Ascending aorta (tissue), 2 donors: Measurements from ENCODE around the gene AMIGO2. TPM values are rescaled to one million over a fixed set of nuclear protein-coding genes. Genes with fewer than 3 reads are reported as not detected.
"Not testable (repeated sequence)": the region's sequence is repeated elsewhere in the genome, so short reads cannot be mapped to it uniquely, and the experiment has no call there.

Experiments
- DNase-seq, 2 donors: peaks; one replicate each; pipeline ENCODE4 v3.0.0-alpha.2; 2019; ENCODE audit warnings: low spot score in 2 of 2
- H3K27ac ChIP-seq, 2 donors: fragments of 200-600 bp; sonication (generic); one replicate each; pipeline ENCODE4 v1.5.1; 2016 to 2017; ENCODE audit warnings: mild to moderate bottlenecking in 1 of 2
- H3K27me3 ChIP-seq: fragments of 200-600 bp; sonication (generic); one replicate; pipeline ENCODE4 v1.5.1; 2017
- H3K36me3 ChIP-seq, 2 donors: fragments of 200-600 bp; sonication (generic); one replicate each; pipeline ENCODE4 v1.5.1; 2016
- H3K4me1 ChIP-seq, 2 donors: fragments of 200-600 bp; sonication (generic); one replicate each; pipeline ENCODE4 v1.5.1; 2016 to 2017; ENCODE audit warnings: mild to moderate bottlenecking in 1 of 2
- H3K4me3 ChIP-seq, 2 donors: fragments of 200-600 bp; sonication (generic); one replicate each; pipeline ENCODE4 v1.5.1; 2016 to 2017; ENCODE audit warnings: mild to moderate bottlenecking in 1 of 2
- H3K9me3 ChIP-seq, 2 donors: fragments of 200-600 bp; sonication (generic); one replicate each; pipeline ENCODE4 v1.5.1; 2016
- CTCF ChIP-seq, 3 experiments: fragments of 200-600 bp in 2 of 3; fragments of 450-650 bp in 1 of 3; sonication (generic) in 2 of 3; IDR thresholded peaks; one replicate each; pipeline ENCODE4 v1.5.1; 2016 to 2019; ENCODE audit warnings: antibody characterized with exemption in 3 of 3, mild to moderate bottlenecking in 1 of 3, moderate library complexity in 1 of 3
- intact Hi-C: fragments of 100-400 bp; cut with DNase I; formaldehyde crosslinking; loops from one replicate; pipeline ENCODE4 v1.15.1; 2023
- total RNA-seq: library from RNA; depleted of rRNA; stranded (reverse); fragments of >200 nt; gene quantifications from one replicate; pipeline ENCODE4 v1.1.0, GENCODE V29; 2016

Gene AMIGO2
- total RNA-seq, 1 donor from 2014 or later = 22.7 TPM

DNA sequence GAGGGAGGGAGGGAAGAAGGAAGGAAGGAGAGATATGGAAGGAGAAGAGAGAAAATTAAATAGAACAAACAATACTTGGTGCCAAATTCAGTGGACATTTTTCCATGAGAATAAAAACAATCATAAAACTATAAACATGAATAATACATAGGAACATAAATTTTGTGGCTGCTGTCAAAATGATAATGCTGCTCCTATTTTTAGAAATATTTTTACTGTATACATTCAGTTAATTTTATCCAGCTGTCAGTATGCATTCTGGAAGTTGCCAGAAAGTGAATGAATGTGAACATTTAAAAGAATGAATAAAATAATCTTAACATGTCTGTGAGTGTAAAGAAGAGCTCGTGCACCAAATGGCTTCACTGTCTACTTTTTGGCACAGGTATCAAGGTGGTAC is 14.2 kb downstream of the AMIGO2 start:
- DNase-seq = no peak
- Histone ChIP-seq H3K4me1 (peaks cover 6 to 19% of the 10 kb centered on the region in 2 donors), H3K27me3 (no peaks in the 10 kb centered on the region), H3K4me3 (no peak overlapping the region), H3K9me3 (no peaks in the 10 kb centered on the region), H3K36me3 (no peaks in the 10 kb centered on the region), H3K27ac (peak overlapping the region in 1 of 2 donors; percentile 76)
- TF ChIP-seq CTCF (IDR thresholded peaks at IDR 0.05) = no peak
- intact Hi-C loops = no loop called here

- H3K9me3 ChIP-seq, DNase-seq, H3K27me3 ChIP-seq, H3K4me3 ChIP-seq, H3K4me1 ChIP-seq, H3K27ac ChIP-seq, H3K36me3 ChIP-seq, intact Hi-C loops: not testable (repeated sequence)
These were observed 21.1 kb downstream of the AMIGO2 start for GRCh38 chr12:47058640-47059039.

DNA sequence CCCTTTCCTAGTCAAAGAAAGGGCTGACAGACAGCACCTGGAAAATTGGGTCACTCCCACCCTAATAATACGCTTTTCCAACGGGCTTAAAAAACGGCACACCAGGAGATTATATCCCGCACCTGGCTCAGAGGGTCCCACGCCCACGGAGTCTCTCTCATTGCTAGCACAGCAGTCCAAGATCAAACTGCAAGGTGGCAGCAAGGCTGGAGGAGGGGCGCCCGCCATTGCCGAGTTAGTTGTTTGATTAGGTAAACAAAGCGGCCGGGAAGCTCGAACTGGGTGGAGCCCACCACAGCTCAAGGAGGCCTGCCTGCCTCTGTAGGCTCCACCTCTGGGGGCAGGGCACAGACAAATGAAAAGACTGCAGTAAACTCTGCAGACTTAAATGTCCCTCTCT is 22.8 kb downstream of the AMIGO2 start:
- DNase-seq, H3K4me3 ChIP-seq, H3K27me3 ChIP-seq, H3K27ac ChIP-seq, intact Hi-C loops, H3K9me3 ChIP-seq, H3K4me1 ChIP-seq, H3K36me3 ChIP-seq: not testable (repeated sequence)

GRCh38 chr12:47055856-47056255 is 23.9 kb downstream of the AMIGO2 start:
- intact Hi-C loops, H3K4me1 ChIP-seq, DNase-seq, H3K27me3 ChIP-seq, H3K9me3 ChIP-seq, H3K36me3 ChIP-seq, H3K4me3 ChIP-seq, H3K27ac ChIP-seq: not testable (repeated sequence)

DNA sequence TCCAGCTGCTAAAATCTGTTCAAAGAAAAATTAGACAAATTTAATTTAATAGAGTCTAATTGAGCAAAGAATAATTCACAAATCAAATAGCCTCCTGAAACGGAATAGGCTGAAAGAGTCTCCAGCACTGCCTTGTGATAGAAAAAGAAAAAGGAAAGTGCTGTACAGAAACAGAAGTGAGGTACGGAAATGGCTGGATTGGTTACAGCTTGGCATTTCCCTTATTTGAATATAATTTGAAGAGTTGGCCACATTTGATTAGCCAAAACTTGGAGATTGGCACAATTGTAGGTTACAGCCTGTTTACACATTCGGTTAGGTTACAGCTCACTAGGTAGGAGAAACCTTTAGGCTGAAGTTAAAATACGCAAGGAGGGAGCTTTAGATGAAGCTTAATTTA is 25.1 kb downstream of the AMIGO2 start:
- Histone ChIP-seq H3K4me3 (no peak overlapping the region), H3K9me3 (peaks cover 0 to 16% of the 10 kb centered on the region in 2 donors), H3K4me1 (no peaks in the 10 kb centered on the region), H3K36me3 (no peaks in the 10 kb centered on the region), H3K27me3 (no peaks in the 10 kb centered on the region), H3K27ac (no peak overlapping the region)
- intact Hi-C loops = no loop called here
- TF ChIP-seq CTCF (IDR thresholded peaks at IDR 0.05) = no peak
- no peak for DNase-seq

GRCh38 chr12:47053961-47054360 is 25.8 kb downstream of the AMIGO2 start:
- Histone ChIP-seq H3K4me3 (no peak overlapping the region), H3K27me3 (no peaks in the 10 kb centered on the region), H3K9me3 (peaks cover 0 to 16% of the 10 kb centered on the region in 2 donors), H3K4me1 (no peaks in the 10 kb centered on the region), H3K27ac (no peak overlapping the region), H3K36me3 (no peaks in the 10 kb centered on the region)
- no peak for DNase-seq
- no peak for TF ChIP-seq CTCF (IDR thresholded peaks at IDR 0.05)
- intact Hi-C loops = no loop called here

DNA sequence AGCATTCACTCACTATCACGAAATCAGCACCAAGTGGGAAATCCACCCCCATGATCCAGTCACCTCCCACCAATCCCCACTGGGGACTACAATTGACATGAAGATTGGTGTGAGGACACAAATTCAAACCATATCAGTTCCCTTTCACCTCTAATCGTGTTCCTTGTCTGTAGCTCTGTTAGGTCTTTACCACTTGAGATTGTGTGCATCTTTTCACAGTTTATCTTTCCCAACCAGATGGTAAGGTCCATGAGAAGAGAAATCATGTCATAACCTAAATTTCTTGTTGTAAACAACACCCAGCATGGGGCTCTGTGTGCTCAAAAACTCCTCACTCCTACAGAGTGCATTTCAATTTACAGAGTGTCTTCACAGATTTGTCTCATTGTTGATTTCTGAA is 27.5 kb downstream of the AMIGO2 start:
- Histone ChIP-seq H3K4me1 (no peaks in the 10 kb centered on the region), H3K4me3 (no peak overlapping the region), H3K36me3 (no peaks in the 10 kb centered on the region), H3K27me3 (no peaks in the 10 kb centered on the region), H3K27ac (no peak overlapping the region), H3K9me3 (peaks cover 0 to 16% of the 10 kb centered on the region in 2 donors)
- intact Hi-C loops = no loop called here
- TF ChIP-seq CTCF (IDR thresholded peaks at IDR 0.05) = no peak
- DNase-seq = no peak

GRCh38 chr12:47051291-47051690 is 28.5 kb downstream of the AMIGO2 start:
- H3K27me3 ChIP-seq, intact Hi-C loops, DNase-seq, H3K27ac ChIP-seq, H3K4me1 ChIP-seq, H3K4me3 ChIP-seq, H3K36me3 ChIP-seq: not testable (repeated sequence)
- peaks cover 0 to 12% of the 10 kb centered on the region in 2 donors for H3K9me3 ChIP-seq
